ENCODE data around the gene WDFY1. TPM values are rescaled to one million over a fixed set of nuclear protein-coding genes. Genes with fewer than 3 reads are reported as not detected.

The WDFY1 gene
- total RNA-seq (2014; rRNA removed; shearing (Covaris generic)): 56.0 and 77.7 TPM in 2 replicates

DNA sequence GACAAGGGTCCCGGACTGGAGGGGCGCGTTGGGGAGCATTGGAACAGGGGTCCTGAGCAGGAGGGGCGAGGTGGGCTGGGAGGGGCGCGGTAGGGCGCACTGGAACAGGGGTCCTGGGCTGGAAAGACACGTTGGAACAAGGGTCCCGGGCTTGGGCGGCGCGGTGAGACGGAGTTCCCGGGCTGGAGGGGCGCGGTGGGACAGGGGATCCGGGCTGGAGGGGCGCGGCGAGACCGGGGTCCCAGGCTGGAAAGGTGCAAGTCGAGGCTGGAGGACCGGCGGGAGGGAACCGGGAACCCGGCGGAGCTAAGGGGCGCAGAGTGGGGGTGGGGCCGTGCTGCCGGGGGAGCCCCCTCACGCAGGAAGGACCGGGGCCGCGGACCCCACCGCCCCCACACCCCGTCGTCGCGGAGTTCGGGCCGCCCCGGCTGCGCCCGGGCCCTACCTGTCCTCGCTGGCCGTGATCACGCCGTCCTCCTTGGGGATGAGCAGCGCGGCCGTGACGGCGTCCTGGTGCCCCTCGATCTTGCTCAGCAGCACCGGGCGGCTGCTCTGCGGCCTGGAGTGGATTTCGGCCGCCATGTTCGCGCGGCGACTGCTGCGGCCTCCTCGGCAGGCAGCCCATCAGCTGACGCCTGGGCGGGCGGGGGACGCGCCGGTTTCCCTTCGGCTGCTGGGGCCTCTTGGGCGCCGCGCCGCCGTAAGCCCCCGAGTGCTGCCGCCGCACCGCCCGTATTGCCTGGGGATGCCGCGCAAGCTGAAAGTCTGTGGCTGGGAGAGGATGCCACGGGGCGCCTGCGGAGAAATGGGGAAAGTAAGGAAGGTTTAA lies at the start of gene WDFY1:
WDFY1 (minus strand) TSS at position 633 of the 829 bp plus-strand sequence; CDS start at position 582, 51 bp downstream.
- peak; percentile 89 for DNase-seq (ENCODE audit: low spot score)

DNA sequence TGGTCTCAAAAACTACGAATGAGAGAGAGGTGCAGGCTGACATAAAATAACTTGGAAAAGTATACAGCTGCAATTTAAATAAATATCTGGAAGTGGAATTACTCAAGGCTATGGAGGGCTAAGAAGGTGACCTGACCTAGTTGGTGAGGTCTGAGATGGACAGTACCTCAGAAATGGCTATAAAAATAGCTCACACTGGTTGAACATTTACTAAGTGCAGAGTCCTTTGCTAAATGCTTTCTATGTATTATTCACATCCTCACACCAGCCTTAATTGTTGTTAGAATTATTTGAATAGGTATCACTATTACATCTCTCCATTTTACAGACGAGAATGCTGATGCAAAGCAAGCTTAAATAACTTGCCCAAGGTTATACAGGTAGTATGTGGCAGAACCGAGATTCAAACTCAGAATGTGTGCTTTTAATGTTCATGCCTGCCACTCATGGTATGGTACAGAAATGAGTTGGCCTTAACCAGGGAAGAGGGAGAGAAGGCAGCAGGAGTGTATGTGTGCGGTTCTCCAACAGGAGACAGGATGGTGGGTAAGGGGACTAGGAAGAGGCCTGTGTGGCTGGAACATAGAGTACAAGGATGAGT lies 49.5 kb upstream of the WDFY1 start:
- no peak for DNase-seq (ENCODE audit: low spot score)

- DNase-seq (ENCODE audit: low spot score): peak; percentile 86
Observed at GRCh38 chr2:223993634-223994232, 48.6 kb upstream of the WDFY1 start.

DNA sequence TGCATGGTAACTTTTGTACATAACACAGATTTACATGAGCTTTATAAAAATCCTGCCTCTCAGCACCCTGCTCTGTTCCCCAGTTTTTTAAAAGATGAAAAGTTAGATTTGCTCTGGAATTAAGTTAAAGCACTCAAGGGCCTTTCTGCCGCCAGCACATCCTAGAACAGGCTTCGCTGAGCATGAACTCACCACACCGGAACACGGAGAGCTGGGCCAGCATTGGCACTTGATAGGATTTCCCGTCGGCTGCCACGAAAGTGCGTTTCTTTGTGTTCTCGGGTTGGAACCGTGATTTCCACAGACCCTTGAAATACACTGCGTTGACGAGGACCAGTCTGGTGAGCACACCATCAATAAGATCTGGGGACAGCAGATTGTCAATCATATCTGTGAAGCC lies 46.5 kb upstream of the WDFY1 start:
- DNase-seq (ENCODE audit: low spot score): no peak

DNA sequence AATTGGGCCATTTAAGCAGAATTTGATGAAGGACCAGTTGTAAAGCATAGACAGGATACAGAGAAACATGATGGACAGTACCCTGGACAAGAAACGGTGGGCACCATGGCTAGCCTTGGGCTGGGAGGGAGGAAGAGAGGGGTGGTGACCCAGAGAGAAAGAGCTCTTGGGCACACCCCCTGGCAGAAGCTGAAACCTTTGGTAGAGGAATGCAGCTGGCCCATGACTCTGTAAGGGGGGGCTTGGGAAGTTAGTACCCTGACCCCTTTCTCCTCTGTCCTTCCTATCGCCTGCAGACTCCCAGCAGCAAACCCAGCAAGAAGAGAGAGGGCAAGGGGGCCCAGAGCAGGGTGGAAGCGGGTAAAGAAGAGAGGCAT lies 44.7 kb upstream of the WDFY1 start:
- no peak for DNase-seq (ENCODE audit: low spot score)

DNA sequence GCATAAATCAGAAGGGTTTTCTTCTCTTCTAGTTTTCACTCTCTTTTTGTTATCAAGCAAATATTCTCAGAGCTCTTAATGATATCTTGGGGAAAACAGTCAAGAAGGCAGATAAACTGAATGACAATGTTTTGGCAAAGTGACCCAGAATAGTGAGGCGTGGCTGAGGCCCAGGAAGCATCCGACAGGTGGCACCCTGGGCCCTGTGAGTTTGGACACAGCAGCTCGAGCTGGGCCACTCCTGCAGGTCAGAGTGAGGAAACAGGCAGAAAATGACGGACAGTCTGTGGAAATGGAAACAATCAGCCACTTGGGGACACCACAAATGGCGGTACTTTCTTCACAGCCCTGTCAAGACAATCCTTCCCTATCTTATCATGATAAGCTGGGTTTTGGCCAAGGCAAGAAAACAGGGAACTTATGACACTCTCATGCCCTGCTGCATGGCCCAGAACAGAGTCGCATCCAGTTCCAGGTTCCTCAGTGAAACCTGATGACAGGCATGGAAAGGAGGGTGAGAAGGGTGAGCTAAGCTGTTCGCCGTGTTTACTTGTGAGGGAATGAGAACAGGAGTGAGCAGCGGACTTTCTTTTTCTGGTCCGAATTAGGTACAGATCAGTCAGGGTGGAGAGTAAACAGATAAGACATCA lies 44.2 kb upstream of the WDFY1 start:
- DNase-seq (ENCODE audit: low spot score): peak; percentile 57

GRCh38 chr2:223981241-223981640 lies 36.1 kb upstream of the WDFY1 start:
- DNase-seq (ENCODE audit: low spot score): no peak

- DNase-seq (ENCODE audit: low spot score): no peak
Observed at GRCh38 chr2:223980803-223981202, 35.7 kb upstream of the WDFY1 start.

GRCh38 chr2:223980397-223980735 lies 35.2 kb upstream of the WDFY1 start:
- no peak for DNase-seq (ENCODE audit: low spot score)

DNA sequence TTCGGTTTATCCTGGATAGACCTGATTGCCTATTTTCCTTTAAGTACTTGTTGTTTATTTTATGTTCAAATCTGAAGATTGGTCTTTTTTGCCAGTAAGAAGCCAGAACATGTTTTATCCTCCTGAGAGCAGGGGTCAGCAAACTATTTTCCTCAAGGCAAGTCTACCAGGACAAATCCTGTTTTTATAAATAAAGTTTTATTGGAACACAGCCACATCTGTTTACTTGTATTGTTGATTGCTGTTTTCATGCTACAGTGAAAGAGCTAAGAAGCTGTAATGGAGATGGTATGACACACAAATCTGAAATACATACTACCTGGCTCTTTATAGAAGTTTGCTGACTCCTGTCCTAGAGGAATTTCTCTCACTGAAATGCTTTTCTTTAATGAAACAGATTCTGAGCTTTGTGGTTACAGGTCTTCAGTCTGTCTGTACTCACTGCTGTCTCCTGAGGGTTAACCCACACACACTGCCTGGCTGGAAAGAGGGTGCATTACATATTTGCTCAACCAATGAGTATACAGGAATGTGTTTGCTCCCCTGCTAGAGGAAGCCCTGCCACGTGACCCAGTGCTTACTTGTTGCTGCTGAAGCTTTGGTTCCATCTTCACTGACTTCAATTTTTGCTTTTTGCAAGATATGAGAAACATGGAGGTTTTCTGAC lies 34.7 kb upstream of the WDFY1 start:
- no peak for DNase-seq (ENCODE audit: low spot score)

- DNase-seq (ENCODE audit: low spot score): no peak
Observed at GRCh38 chr2:223978451-223978850, 33.3 kb upstream of the WDFY1 start.

- DNase-seq (ENCODE audit: low spot score): no peak
Observed at GRCh38 chr2:223976635-223977226, 31.6 kb upstream of the WDFY1 start.

DNA sequence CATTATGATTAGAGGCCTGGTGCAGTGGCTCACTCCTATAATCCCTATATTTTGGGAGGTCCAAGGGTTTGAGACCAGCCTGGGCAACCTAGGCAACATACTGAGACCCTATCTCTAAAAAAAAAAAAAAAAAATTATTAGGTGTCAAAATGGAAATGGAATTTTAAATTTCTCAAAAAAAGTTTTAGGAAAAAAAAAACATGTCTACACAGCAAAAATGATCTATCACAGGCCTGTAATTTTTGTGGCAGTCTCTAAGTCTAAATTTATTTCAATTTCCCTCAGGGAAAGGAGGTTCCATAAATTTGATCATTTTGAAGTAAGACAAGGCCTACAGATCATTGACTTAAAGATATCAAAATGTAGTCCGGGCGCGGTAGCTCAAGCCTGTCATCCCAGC lies 28.5 kb upstream of the WDFY1 start:
- DNase-seq (ENCODE audit: low spot score): no peak

DNA sequence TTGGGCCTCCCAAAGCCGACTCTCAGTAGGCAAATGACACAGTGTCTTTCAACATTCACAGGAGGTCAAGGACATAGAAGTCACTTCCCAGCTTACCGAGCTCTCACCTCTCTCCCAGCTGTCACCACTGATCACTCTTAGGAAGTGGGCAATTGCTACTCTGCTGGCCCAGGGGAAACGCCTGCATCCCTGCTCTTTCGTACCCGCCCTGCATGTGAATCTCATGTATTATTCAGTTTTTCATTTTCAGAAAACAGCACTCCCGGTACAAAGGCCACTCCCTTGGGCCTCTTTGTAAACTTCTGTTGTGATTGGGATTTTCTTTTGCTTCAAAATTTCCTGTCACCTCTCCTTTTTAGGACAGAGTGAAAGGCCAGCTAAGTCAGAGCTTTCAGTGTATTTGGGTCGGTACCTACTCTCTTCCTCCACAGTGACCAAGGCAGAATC lies 27.5 kb upstream of the WDFY1 start:
- no peak for DNase-seq (ENCODE audit: low spot score)

DNA sequence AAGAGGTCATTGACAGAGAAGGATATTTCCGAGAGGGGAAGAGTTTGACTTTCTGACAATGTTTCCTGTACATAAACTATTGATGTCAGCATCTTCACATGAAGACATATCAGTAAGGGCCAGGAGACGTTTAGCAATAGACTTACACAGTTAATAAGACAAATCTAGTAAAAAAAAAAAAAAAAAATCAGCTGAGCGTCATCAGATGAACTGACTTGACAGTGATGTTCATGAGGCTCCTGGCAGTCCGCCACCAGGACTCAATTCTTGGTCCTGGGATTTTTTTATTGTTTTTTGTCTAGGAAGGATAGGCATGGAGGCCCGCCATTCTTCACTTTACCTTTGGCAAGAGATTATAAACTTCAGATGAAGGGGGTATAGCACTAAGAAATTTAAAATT lies 26.6 kb upstream of the WDFY1 start:
- no peak for DNase-seq (ENCODE audit: low spot score)

- peak; percentile 82 for DNase-seq (ENCODE audit: low spot score)
Observed at GRCh38 chr2:223970343-223971128, 25.4 kb upstream of the WDFY1 start.

GRCh38 chr2:223969856-223970255 lies 24.7 kb upstream of the WDFY1 start:
- peak; percentile 15 for DNase-seq (ENCODE audit: low spot score)

GRCh38 chr2:223969315-223969714 lies 24.2 kb upstream of the WDFY1 start:
- DNase-seq (ENCODE audit: low spot score): no peak

- no peak for DNase-seq (ENCODE audit: low spot score)
Observed at GRCh38 chr2:223967981-223968380, 22.8 kb upstream of the WDFY1 start.

DNA sequence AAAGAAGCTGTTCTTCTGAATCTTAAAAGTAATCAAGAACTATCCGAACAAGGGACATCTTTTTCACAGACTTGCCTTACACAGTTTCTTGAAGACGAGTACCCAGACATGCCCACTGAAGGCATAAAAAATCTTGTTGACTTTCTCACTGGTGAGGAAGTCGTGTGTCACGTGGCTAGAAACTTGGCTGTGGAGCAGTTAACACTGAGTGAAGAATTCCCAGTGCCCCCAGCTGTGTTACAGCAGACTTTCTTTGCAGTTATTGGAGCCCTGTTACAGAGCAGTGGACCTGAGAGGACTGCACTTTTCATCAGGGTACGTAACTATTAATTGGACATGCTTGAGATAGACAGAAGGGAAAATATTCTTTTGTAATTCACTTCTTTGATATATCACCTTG lies 14.6 kb upstream of the WDFY1 start:
- DNase-seq (ENCODE audit: low spot score): no peak

All from HT-29 (cell line).